ENCODE results near the gene PLXDC1. TPM values are rescaled to one million over a fixed set of nuclear protein-coding genes. Genes with fewer than 3 reads are reported as not detected.

Gene PLXDC1
- total and polyA plus RNA-seq, 11 donors: 4.8 to 17.4 (median 13.3) TPM

DNA sequence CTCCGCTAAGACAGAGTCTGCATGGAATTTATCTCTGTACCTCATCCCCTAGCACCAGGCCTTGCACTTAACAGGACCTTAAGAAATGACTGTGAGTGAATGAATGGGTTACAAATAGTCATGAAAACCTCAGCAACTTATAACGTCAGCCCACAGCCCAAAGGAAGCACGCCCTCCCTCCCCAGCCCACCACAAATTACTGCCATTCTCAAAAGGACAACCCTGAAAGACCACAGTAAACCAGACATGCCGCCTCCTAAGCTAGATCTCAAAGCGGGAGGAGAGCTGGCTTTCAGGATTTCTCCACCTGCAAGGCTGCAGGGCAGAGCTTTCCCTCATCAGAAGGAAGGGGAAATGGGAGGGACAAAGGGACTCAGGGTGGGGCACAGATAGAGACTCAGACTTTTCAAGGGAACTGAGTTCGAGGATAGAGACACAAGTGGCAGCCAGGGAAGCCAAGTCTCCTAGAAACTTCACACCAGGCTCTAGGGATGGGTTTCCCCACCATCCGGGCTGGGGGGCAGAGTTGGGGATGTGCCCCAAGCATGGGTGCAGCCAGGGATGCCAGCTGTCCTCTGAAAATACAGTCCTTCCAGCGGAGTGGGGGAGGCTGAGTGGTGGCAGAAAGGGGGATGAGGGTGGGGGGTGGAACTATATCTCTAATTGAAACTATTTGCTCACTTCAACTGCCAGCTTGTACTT is 56.7 kb downstream of the PLXDC1 start:
- peaks cover 0 to 97% (median 43%) of the 10 kb centered on the region in 12 donors for H3K4me1 ChIP-seq
- no peak for TF ChIP-seq POLR2A (IDR thresholded peaks at IDR 0.05)
- TF ChIP-seq, protein P1, sequence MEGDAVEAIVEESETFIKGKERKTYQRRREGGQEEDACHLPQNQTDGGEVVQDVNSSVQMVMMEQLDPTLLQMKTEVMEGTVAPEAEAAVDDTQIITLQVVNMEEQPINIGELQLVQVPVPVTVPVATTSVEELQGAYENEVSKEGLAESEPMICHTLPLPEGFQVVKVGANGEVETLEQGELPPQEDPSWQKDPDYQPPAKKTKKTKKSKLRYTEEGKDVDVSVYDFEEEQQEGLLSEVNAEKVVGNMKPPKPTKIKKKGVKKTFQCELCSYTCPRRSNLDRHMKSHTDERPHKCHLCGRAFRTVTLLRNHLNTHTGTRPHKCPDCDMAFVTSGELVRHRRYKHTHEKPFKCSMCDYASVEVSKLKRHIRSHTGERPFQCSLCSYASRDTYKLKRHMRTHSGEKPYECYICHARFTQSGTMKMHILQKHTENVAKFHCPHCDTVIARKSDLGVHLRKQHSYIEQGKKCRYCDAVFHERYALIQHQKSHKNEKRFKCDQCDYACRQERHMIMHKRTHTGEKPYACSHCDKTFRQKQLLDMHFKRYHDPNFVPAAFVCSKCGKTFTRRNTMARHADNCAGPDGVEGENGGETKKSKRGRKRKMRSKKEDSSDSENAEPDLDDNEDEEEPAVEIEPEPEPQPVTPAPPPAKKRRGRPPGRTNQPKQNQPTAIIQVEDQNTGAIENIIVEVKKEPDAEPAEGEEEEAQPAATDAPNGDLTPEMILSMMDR (IDR thresholded peaks at IDR 0.05): no peak
- H3K4me3 ChIP-seq: no peak overlapping the region
- H3K36me3 ChIP-seq: no peaks in the 10 kb centered on the region
- DNase-seq: no peak
- intact Hi-C loops (cut with DNase I): loop anchor here in 3 of 10 donors (5.0 to 10.0 kb wide), 3 partner anchors 43 to 53 kb away; no protein-coding TSS in a partner anchor
- H3K27me3 ChIP-seq: no peaks in the 10 kb centered on the region
- peak in 3 of 4 donors; percentile 4 to 28 (median 6) for ATAC-seq
- WGBS, 4 donors: 50 to 63% (median 58%) methylated on average over 7 to 8 of the region's 8 CpGs
- no peaks in the 10 kb centered on the region for H3K9me3 ChIP-seq
- H3K27ac ChIP-seq: peak overlapping the region in 10 of 12 donors; percentile 19 to 92 (median 66)

DNA sequence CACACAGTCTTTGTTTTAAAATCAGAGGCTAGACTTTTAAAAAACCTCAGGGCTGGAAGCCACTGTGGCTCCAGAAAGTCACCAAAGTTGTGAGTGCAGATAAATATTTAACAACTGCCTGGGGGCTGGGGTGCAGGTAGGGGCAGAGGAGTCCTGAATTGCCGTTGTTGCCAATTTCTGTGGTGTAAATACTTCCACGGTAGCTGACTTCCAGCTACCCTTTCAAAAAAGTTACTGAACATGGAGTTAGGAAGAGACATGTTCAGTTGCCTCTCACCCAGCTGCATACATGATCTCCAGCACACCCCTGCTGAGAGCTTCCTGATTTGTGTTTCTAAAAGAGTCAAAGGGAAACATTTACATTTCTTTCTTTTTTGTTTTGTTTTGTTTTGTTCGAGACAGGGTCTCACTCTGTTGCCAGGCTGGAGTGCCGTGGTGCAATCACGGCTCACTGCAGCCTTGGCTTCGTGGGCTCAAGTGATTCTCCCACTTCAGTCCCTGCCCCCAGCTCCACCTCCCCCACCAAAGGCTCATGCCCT is 58.7 kb downstream of the PLXDC1 start:
- Histone ChIP-seq H3K36me3 (peaks cover 0 to 3% (median 0%) of the 10 kb centered on the region in 9 donors), H3K9me3 (no peaks in the 10 kb centered on the region), H3K4me1 (peaks cover 0 to 77% (median 30%) of the 10 kb centered on the region in 12 donors), H3K4me3 (no peak overlapping the region), H3K27ac (peak overlapping the region in 3 of 12 donors; percentile 30 to 82 (median 80)), H3K27me3 (no peaks in the 10 kb centered on the region)
- intact Hi-C loops (cut with DNase I): loop anchor here in 1 of 10 donors (10.0 kb wide), 1 partner anchor 52 kb away; no protein-coding TSS in a partner anchor
- TF ChIP-seq, protein P1 (IDR thresholded peaks at IDR 0.05): no peak
- TF ChIP-seq POLR2A (IDR thresholded peaks at IDR 0.05): no peak
- DNase-seq (no peak), ATAC-seq (no peak)
- WGBS, 4 donors: 75 to 78% (median 77%) methylated on average over 6 of the region's 6 CpGs

- peaks cover 0 to 60% (median 17%) of the 10 kb centered on the region in 12 donors for H3K4me1 ChIP-seq
- DNase-seq: no peak
- peak overlapping the region in 5 of 12 donors; percentile 9 to 66 (median 32) for H3K27ac ChIP-seq
- H3K27me3 ChIP-seq: no peaks in the 10 kb centered on the region
- H3K4me3 ChIP-seq: no peak overlapping the region
- WGBS, 4 donors: 57 to 68% (median 62%) methylated on average over 15 of the region's 15 CpGs
- intact Hi-C loops (cut with DNase I): loop anchor here in 1 of 10 donors (10.0 kb wide), 1 partner anchor 54 kb away; no protein-coding TSS in a partner anchor
- peaks cover 0 to 8% (median 0%) of the 10 kb centered on the region in 9 donors for H3K36me3 ChIP-seq
- peak in 2 of 4 donors; percentile 18 to 21 for ATAC-seq
- H3K9me3 ChIP-seq: no peaks in the 10 kb centered on the region
- TF ChIP-seq, protein P1 (IDR thresholded peaks at IDR 0.05): no peak
- no peak for TF ChIP-seq POLR2A (IDR thresholded peaks at IDR 0.05)
Measured at GRCh38 chr17:39090908-39091665, 60.4 kb downstream of the PLXDC1 start.
